ENCODE measurements around the gene FOXQ1.

FOXQ1 gene, protein sequence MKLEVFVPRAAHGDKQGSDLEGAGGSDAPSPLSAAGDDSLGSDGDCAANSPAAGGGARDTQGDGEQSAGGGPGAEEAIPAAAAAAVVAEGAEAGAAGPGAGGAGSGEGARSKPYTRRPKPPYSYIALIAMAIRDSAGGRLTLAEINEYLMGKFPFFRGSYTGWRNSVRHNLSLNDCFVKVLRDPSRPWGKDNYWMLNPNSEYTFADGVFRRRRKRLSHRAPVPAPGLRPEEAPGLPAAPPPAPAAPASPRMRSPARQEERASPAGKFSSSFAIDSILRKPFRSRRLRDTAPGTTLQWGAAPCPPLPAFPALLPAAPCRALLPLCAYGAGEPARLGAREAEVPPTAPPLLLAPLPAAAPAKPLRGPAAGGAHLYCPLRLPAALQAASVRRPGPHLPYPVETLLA

DNA sequence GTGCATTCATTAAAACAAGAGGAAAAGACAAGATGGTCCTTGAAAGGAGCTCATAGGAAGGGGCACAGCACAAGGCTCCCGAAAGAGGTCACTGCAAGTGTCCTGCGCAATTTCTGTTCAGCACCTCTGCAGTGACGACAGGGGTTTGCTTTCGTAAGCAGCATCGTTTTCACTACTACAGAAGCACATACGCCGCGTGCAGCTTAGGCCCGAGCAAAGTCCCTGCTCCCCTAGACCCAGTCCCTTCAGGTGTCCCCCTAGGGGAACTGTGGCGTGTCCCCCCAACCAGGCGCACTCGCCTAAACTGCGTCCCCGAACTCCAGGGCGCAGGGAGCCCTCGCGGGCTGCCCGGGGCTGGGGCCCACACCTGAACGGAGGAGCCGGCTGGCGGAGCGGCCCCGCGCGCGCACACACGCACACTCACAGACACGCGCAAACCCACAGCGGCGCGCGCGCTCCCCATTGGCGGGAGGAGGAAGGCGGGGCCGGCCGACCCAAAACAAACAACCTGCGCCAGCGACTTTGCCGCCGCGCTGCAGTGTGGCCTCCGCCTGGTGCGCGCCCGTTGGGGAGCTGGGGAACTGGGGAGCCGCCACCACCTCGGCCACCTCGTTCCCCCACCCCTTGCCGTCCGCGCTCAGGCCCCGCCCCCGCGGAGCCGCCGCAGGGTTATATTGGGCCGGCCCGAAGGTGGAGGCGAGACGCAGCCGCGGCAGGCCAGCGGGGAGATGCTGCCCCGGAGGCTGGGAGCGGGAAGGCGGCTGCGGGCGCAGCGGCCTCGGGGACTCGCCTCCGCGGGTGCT is at the start of gene FOXQ1:
Gene FOXQ1 (plus strand): TSS at position 699 of the 803 bp plus-strand sequence. CDS start 607 bp downstream, outside the sequence.
- H3K27me3 ChIP-seq (ENCODE audit: insufficient read depth, low read length): peaks cover 84% of the 10 kb centered on the region
- no peaks in the 10 kb centered on the region for H3K36me3 ChIP-seq (ENCODE audit: insufficient read depth, low read length)
- H3K4me1 ChIP-seq (ENCODE audit: insufficient read depth, low read length): no peaks in the 10 kb centered on the region
- no peak within 1 kb of the TSS for H2AFZ ChIP-seq (ENCODE audit: low read depth, low read length)
- H3K4me3 ChIP-seq (ENCODE audit: low read length): peak within 1 kb of the TSS; percentile 22
- no peaks in the 10 kb centered on the region for H3K9me3 ChIP-seq (ENCODE audit: low read length)

DNA sequence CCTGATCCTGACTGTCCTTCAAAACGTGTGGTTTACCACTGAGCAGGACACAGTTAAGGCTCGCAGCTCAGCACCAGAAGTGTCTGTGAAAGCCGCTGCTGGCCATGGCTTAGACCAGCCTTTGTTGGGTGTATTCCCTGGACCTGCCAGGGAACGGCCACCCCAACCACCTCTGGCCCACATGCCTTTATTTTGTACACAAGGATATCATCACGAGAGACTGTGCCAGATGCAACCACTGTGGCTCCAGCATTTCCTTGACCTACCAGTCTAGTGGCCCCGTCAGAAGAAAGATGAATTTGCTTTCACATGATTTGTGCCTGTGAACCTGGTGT is 49.2 kb upstream of the FOXQ1 start:
- H2AFZ ChIP-seq (ENCODE audit: low read depth, low read length): no peak overlapping the region
- peaks cover 2% of the 10 kb centered on the region for H3K27me3 ChIP-seq (ENCODE audit: insufficient read depth, low read length)
- no peaks in the 10 kb centered on the region for H3K9me3 ChIP-seq (ENCODE audit: low read length)
- no peaks in the 10 kb centered on the region for H3K36me3 ChIP-seq (ENCODE audit: insufficient read depth, low read length)
- H3K4me3 ChIP-seq (ENCODE audit: low read length): no peak overlapping the region
- H3K4me1 ChIP-seq (ENCODE audit: insufficient read depth, low read length): no peaks in the 10 kb centered on the region

DNA sequence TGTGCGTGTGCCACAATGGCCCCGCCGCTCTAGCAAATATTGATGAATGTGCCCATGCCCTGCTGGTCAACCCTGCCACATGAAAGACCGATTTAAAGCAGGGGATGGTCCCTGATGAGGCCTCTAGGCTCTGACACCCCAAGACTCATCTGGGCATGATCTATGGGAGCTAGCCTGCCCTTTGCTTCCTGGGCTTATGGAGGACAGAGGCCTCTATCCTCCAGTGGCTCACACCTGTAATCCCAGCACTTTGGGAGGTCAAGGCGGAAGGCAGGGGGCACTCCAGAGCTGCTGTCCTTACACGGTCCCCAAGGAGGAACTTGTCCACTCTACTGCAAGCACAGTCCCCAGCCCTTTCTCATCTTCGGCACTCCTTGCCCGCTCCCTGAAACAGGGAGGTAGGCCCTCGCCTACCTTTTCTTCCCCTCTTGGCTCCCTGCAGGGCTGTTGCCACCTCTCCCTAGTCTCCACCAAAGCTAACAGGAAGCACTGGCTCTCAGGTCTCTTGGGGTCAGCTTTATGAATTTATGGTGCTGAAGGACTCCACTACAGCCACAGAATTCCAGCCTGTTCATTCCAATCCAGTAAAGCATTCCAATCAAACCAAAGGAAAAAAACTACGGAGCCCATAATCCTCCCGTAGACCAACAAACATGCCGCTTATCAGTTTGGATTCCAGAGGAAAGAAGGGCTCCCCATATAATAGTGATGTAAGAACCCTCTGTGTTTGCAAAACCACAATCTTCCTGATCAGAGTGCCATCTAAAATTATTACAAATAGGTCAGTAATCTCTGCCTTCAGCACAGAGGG is 48.7 kb upstream of the FOXQ1 start:
- H3K27me3 ChIP-seq (ENCODE audit: insufficient read depth, low read length): peaks cover 2% of the 10 kb centered on the region
- H3K36me3 ChIP-seq (ENCODE audit: insufficient read depth, low read length): no peaks in the 10 kb centered on the region
- H2AFZ ChIP-seq (ENCODE audit: low read depth, low read length): no peak overlapping the region
- no peaks in the 10 kb centered on the region for H3K9me3 ChIP-seq (ENCODE audit: low read length)
- H3K4me1 ChIP-seq (ENCODE audit: insufficient read depth, low read length): no peaks in the 10 kb centered on the region
- H3K4me3 ChIP-seq (ENCODE audit: low read length): no peak overlapping the region

DNA sequence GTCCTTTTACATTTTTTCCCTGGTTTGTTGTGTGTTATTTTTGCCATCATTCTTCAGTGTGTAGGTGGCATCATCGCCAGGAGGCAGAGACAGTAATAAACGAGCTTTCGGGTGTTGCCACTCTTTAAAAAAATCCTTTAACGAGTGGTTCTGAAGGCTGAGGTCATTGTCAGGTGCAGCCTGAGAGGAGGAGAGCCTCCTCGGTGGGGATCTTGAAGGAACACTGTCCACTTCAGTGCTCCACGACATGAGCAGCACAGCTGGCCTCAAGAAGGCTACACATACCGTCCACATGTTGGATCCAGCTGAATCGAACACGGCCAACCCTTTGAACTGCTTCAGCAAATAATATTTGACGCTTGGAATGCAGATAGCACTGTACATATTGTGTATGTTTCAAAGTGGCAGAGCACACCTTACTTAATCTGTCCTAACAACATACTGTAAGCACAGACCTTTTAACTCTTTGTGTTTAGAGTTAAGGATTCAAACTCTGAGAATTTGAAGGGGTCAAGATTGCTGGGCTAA is 48.0 kb upstream of the FOXQ1 start:
- Histone ChIP-seq H3K36me3 (ENCODE audit: insufficient read depth, low read length) (no peaks in the 10 kb centered on the region), H3K4me1 (ENCODE audit: insufficient read depth, low read length) (no peaks in the 10 kb centered on the region), H3K4me3 (ENCODE audit: low read length) (no peak overlapping the region), H2AFZ (ENCODE audit: low read depth, low read length) (no peak overlapping the region), H3K27me3 (ENCODE audit: insufficient read depth, low read length) (peaks cover under 1% of the 10 kb centered on the region), H3K9me3 (ENCODE audit: low read length) (no peaks in the 10 kb centered on the region)

DNA sequence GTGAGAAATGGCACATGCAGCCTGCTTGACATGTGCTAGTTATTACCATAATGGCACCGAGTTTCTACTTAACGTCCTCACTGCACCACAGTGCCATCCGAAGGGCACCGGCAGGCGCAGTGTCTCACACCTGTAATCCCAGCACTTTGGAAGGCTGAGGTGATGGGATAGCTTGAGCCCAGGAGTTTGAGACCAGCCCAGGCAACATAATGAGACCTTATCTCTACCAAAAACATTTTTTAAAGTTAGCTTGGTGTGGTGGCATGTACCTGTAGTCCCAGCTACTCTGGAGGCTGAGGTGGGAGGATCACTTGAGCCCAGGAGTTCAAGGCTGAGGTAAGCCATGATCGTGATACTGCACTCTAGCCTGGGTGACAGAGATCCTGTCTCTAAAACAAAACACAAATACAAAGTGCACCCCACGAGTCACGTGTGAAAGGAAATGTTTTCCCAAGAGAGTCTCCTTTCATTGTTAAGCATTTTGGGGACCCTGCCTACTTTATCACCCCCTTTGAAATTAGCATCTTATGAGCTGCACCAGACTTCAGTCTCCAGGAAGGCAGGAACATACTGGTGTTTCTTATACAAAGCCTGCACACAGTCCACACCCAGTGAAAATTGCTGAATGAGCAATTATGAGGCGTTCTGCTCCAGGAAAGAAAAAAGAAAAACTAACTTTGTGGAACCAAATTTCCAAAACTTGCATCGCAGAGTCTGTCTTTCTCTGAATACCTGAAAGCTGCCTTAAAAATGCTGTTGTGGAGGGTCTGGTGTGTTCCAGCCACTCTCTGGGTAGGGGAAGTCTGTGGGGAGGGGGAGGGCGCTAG is 47.1 kb upstream of the FOXQ1 start:
- Histone ChIP-seq H3K9me3 (ENCODE audit: low read length) (no peaks in the 10 kb centered on the region), H3K27me3 (ENCODE audit: insufficient read depth, low read length) (no peaks in the 10 kb centered on the region), H3K4me1 (ENCODE audit: insufficient read depth, low read length) (no peaks in the 10 kb centered on the region), H2AFZ (ENCODE audit: low read depth, low read length) (no peak overlapping the region), H3K4me3 (ENCODE audit: low read length) (no peak overlapping the region), H3K36me3 (ENCODE audit: insufficient read depth, low read length) (no peaks in the 10 kb centered on the region)

DNA sequence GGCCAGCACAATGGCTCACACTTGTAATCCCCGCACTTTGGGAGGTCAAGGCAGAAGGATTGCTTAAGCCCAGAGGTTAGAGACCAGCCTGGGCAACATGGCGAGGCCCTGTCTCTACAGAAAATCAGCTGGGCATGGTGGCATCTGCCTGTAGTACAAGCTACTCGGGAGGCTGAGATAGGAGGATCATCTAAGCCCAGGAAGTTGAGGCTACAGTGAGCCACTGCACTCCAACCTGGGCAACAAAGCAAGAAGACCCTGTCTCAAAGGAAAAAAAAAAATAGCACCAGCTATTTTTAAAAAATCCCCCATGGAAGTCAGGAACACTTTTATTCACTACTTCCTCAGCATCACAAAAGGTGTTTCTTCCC is 45.2 kb upstream of the FOXQ1 start:
- Histone ChIP-seq H2AFZ (ENCODE audit: low read depth, low read length) (no peak overlapping the region), H3K36me3 (ENCODE audit: insufficient read depth, low read length) (no peaks in the 10 kb centered on the region), H3K4me1 (ENCODE audit: insufficient read depth, low read length) (no peaks in the 10 kb centered on the region)

DNA sequence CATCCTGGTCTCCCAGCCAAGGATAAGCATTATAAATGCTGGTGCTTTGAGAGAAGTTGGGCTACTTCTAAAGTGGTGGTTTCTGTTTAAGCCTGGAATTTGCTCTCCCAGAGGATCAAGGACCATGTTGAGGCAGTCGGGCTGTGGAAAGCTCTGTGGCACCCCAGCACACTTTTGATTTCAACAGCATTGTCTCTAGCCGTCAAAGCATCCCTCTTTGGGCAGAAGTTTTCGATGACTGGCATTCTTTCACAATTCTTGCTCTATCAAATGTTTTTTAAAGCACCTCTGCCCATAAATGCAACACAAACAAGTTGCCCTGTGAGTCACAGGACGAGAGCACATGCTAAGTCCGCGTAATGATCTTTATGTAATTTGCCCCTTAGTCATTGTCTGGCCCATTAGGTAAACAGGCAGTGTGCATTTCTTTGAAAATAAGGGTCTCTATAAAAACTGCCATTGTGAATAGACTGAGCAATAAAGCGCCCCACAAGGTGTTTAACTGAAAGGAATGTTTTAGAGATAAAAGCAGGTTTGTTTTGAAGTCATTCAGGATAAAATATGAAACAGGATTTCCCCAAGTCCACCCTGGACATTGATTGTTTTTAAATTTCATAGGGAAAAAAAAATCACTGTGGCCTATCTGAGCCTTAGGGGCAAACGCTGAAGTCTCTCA is 44.7 kb upstream of the FOXQ1 start:
- no peaks in the 10 kb centered on the region for H3K4me1 ChIP-seq (ENCODE audit: insufficient read depth, low read length)
- no peaks in the 10 kb centered on the region for H3K27me3 ChIP-seq (ENCODE audit: insufficient read depth, low read length)
- no peak overlapping the region for H3K4me3 ChIP-seq (ENCODE audit: low read length)
- H3K36me3 ChIP-seq (ENCODE audit: insufficient read depth, low read length): no peaks in the 10 kb centered on the region
- H2AFZ ChIP-seq (ENCODE audit: low read depth, low read length): no peak overlapping the region
- no peaks in the 10 kb centered on the region for H3K9me3 ChIP-seq (ENCODE audit: low read length)

More for the DNA sequence above, 45.2 kb upstream of the FOXQ1 start:
- Histone ChIP-seq H3K4me3 (ENCODE audit: low read length) (no peak overlapping the region), H3K27me3 (ENCODE audit: insufficient read depth, low read length) (no peaks in the 10 kb centered on the region), H3K9me3 (ENCODE audit: low read length) (no peaks in the 10 kb centered on the region)

DNA sequence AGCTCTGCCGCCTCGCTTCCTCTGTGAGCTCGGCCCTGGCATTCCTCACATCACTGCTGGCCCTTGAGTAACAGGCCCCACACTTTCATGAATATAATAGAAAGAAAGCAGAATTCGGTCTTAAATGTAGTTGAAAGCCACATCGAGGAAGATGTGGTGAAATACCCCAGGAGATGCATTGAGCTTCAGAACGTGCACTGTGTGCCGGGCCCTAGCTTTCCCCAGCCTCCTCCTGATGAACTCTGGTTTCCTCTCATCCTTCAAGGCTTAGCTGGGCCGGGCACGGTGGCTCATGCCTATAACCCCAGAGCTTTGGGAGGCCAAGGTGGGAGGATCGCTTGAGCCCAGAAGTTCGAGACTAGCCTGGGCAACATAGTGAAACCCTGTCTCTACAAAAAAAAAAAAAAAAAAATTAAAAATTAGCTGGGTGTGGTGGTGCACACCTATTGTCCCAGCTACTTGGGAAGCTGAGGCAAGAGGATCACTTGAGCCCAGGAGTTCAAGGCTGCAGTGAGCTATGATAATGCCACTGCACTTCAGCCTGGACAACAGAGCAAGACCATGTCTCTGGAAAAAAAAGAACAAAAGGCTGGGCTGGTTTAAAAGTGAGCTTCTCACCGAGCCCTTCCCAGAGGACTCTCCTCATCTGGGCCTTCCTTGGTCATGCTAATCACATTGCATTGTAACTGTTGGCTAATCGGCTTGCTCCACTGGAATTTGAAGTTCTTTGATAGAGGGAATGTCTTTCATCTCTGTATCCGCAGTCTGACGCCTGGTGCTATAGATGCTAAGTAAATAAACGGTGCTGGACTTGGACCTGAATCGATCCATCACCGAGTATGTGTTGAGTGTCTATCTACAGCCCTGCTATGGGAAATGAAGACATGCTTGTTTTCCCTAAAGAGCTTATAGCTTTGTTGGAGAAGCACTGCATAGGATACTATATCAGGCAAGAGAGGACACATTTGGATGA is 43.8 kb upstream of the FOXQ1 start:
- no peaks in the 10 kb centered on the region for H3K27me3 ChIP-seq (ENCODE audit: insufficient read depth, low read length)
- no peak overlapping the region for H3K4me3 ChIP-seq (ENCODE audit: low read length)
- no peaks in the 10 kb centered on the region for H3K36me3 ChIP-seq (ENCODE audit: insufficient read depth, low read length)
- no peaks in the 10 kb centered on the region for H3K9me3 ChIP-seq (ENCODE audit: low read length)
- H2AFZ ChIP-seq (ENCODE audit: low read depth, low read length): no peak overlapping the region
- H3K4me1 ChIP-seq (ENCODE audit: insufficient read depth, low read length): no peaks in the 10 kb centered on the region

DNA sequence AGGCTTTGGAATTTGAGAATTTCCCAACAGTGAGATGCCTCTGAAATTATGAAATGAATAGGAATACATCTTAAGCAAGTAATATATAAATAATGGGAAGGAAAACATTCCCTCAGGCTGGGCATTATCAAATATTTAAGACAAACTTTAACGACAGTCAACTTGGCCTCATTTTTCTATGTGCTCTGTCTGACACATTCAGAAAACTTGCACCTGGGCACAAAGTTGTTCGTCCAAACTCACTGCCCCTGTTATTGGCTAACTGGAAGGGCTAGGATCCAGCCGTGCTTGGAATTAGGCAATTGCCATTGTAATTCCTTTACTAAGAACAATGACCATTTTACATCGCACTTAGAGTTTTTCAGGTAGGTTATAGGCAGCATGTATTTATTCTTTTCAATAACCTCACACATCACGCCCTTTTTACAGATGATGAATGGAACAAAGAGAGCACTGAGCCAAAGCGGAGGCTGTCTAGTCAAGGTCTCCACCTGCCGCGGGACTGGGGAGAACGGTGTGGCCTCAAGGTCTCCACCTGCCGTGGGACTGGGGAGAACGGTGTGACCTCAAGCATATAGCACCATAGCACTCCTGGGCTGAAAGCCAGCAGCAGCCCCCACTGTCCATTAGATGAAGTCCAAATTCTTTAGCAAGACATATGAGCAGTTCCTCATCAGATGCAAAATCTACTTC is 40.7 kb upstream of the FOXQ1 start:
- H2AFZ ChIP-seq (ENCODE audit: low read depth, low read length): no peak overlapping the region
- no peak overlapping the region for H3K4me3 ChIP-seq (ENCODE audit: low read length)
- no peaks in the 10 kb centered on the region for H3K4me1 ChIP-seq (ENCODE audit: insufficient read depth, low read length)
- no peaks in the 10 kb centered on the region for H3K36me3 ChIP-seq (ENCODE audit: insufficient read depth, low read length)
- H3K9me3 ChIP-seq (ENCODE audit: low read length): no peaks in the 10 kb centered on the region
- H3K27me3 ChIP-seq (ENCODE audit: insufficient read depth, low read length): no peaks in the 10 kb centered on the region

DNA sequence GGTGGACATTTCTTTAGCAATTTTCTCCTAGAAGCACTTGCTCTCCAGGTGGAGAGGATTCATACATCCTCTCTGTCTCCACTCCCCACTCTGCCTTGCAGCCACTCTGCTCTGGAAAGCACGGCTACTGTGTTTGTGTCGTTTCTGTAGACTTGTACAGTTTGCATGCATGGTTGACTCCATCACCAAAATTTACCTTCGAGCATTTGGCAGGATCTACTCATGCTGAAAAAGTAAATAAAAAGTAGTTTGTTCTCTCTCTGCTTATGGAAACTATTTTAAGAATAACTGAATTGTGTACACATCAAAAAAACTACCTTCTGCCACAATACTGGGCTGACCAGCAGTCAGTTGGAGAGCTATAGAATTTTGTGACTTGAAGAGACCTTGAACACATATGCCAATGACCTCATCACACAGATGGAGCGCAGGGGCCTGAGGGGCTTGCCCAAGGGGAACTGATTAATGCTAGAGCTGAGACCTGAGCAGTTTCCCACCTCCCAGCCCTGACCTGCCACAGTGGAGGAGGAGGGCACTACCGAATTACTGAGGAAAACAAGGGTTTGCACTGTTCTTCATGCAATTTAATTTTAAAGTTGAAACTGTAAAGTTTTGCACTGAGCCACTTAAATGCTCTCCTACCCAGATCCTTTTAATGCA is 33.7 kb upstream of the FOXQ1 start:
- H2AFZ ChIP-seq (ENCODE audit: low read depth, low read length): no peak overlapping the region
- no peaks in the 10 kb centered on the region for H3K9me3 ChIP-seq (ENCODE audit: low read length)
- no peaks in the 10 kb centered on the region for H3K36me3 ChIP-seq (ENCODE audit: insufficient read depth, low read length)
- no peaks in the 10 kb centered on the region for H3K27me3 ChIP-seq (ENCODE audit: insufficient read depth, low read length)
- no peaks in the 10 kb centered on the region for H3K4me1 ChIP-seq (ENCODE audit: insufficient read depth, low read length)
- no peak overlapping the region for H3K4me3 ChIP-seq (ENCODE audit: low read length)
